GM11168 (cell line): ENCODE results near the gene AUNIP.
"Not testable (repeated sequence)": the region's sequence is repeated elsewhere in the genome, so short reads cannot be mapped to it uniquely, and the experiment has no call there.

ENCODE experiments used
- in situ Hi-C: fragments of 300-500 bp; cut with MboI; formaldehyde crosslinking; loops from one replicate; pipeline ENCODE4 v1.12.0; 2022; ENCODE audit warnings: low sequenced_read_pairs; ENCODE audit not compliant: unreplicated experiment

The AUNIP gene

DNA sequence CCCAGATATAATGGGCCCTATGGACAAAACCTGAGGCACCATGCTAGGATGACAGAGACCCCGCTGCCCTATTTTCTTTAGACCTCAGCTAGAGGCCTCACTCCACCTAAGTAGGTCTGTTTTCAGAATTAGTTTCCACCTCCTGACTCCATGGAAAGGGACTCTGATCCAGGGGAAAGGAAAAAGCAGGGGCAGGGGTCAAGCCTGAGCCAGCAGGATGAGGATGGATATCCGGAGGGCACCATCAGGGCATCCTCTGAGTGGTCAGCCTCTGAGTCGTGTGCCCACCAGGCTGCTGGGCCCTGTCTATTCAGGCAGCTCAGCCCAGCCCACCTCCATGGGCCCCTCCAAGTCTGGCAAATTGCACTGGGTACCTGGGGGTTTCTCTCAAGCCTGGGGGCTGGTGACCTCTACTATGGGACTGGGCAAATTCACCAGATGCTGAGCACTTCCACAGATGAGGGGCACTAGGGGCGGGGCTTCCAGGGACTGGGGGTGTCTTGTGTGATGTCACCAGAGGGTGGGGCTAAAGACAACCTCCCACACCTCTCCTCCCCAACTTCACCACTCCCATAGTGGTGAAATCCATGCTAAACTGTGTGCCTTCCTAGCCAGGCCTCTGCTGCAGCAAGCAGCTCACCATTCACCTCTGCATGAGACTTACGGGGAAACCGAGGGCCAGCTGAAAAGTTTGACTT lies 10.8 kb upstream of the AUNIP start:
- in situ Hi-C loops, result no loop called here

DNA sequence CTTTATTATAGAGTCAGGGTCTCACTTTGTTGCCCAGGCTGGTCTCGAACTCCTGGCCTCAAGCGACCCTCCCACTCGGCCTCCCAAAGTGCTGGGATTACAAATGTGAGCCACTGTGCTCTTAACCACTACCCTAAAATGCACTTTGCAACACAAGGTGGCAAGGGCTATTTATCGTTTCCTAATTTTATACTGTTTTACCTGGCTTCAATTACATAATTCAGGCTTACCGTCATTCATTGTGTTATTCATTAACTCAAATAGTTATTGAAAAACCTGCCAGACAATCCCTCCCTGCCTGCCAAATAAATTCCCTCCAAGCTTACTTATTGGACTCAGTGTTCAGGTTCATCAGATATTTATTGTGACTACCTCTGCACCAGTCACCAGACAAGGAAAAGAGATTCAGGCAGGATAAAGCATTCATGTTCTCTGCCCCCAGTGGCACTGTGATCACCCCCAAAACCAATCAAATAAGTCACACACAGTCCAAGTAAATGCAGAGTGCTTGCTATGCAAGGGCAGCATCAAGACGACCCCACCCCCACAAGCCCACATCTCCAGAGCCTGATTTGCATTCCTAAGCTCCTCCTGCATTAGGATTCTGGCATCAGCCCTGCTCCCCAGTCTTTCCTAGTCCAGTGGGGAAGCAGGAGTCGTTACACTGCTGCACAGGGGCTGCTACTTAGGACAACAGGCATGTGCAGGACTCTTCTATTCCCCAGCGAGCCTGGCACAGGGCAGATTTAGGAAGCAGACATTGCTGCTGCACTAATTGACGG lies 8.1 kb upstream of the AUNIP start:
- in situ Hi-C loops, result no loop called here

GRCh38 chr1:25866288-25866687 lies 7.0 kb upstream of the AUNIP start:
- in situ Hi-C loops, result no loop called here

GRCh38 chr1:25864434-25864833 lies 5.2 kb upstream of the AUNIP start:
- in situ Hi-C loops, result no loop called here

GRCh38 chr1:25863486-25864262 lies 4.4 kb upstream of the AUNIP start:
- in situ Hi-C loops, result no loop called here

DNA sequence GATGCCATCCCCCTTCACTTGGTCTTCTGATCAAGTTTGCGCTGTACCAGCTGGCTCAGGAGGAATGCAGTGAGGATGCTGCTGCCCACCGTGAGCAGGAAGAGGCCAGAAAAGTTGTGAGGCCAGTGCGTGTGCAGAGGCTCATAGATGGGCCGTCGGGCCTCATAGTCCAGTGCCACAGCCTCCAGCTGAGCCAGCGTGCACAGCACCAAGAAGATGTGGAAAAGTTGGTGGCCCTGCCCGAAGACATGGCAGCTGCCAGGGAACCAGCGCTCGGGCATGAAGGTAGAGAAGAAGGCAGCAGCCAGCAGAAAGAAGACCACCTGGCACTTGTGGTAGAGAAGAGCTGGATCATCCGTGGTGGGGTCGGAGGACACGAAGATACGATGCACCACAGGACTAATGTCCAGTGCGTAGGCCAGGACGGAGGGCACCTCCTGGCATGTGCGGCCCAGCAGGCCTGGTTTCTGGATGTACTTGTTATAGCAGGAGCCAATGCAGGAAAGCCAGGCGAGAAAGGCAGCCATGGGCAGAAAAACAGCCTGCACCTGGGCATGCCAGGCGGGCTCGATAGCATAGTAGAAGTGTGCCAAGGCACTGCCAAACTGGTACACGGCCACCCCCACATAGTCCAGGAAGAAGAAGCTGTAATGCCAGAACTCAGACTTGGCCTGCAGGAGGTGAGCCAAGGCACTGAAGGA lies 3.7 kb upstream of the AUNIP start:
- in situ Hi-C loops, result no loop called here

DNA sequence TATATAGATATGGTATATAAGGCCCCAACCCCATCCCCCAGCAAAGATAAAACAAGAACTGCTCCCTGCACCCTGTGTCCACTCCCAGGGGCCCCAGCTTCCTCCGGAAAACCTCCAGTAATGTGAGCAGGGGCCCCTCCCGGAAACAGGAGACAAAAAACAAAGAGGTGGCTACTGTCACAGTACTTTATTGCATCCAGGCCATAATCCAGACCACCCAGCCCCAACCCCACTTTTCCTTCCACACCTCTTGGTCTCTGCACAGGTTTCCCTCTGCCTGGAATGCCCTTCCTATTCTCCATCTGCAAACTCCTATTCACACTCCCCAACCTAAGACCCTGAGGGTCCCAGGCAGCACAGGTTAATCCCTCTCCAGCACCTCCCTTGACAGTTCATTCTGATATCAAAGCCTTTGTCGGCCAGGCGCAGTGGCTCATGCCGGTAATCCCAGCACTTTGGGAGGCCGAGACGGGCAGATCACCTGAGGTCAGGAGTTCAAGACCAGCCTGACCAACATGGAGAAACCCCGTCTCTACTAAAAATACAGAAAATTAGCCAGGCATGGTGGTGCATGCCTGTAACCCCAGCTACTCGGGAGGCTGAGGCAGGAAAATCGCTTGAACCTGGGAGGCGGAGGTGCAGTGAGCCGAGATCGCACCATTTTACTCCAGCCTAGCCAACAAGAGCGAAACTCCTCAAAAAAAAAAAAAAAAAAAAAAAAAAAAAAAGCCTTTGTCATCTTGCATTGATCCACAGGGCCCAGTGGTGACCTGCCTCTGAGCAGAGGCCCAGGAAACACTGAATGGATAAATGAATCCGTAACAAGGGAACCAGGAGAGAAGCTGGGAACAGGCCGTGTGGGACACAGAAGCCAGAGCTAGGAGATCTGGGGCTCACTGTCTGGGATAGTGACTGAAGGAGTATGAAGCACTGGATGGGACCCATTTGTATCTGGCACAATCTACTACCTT lies 2.3 kb upstream of the AUNIP start:
- in situ Hi-C loops, result no loop called here

GRCh38 chr1:25858494-25858893 lies 763 bp downstream of the AUNIP start:
- in situ Hi-C loops, result no loop called here

DNA sequence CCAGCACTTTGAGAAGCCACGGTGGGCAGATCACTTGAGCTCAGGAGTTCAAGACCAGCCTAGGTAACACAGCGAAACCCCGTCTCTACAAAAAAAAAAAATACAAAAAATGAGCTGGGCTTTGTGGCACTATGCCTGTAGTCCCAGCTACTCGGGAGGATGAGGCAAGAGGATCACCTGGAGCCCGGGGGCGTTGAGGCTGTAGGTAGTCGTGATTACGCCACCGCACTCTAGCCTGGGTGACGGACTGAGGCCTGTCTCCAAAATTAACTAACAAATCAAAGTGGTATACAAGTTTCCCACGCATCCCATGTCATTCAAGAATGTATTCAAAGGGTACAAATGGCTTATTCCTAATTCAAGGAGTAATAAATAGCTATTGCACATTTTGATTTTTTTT lies 2.4 kb downstream of the AUNIP start:
- in situ Hi-C loops, result no loop called here

DNA sequence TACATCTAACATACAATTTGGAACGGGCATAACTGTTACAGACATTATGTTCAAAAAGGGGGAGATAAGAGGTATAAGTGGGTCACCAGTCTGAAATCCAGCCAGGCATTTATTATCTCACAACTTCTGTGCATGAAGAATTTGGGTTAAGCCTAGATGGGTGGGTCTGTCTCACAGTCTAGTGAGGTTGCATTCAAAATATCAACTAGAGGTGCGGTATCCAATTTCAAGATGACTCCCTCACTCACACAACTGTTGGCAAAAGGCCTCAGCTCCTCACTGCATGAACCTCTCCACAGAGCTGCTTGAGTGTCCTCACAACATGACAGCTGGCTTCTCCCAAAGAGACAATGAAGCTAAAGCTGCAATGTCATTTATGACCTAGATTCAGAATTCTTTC lies 4.7 kb downstream of the AUNIP start:
- in situ Hi-C loops, result no loop called here

GRCh38 chr1:25848531-25848930 lies 10.7 kb downstream of the AUNIP start:
- in situ Hi-C loops, result no loop called here

DNA sequence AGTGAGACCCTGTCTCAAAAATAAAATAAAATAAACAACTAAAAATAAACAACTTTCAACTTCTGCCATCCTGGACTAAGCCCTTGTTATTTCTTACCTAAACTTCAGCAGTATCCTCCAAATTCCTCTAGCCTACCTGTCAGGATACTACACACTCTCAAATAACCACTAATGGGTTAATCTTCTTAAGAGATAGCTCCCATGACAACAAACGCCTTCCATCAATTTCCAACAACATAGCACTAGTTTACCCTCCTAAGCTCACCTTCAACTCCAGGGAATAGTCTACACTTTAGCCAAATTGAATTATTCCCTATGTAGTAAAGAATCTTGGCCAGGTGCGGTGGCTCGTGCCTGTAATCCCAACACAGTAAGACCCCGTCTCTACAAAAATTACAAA lies 11.3 kb downstream of the AUNIP start:
- in situ Hi-C loops, result no loop called here

- in situ Hi-C loops, result no loop called here
These were observed 13.6 kb downstream of the AUNIP start for GRCh38 chr1:25845664-25846063.

DNA sequence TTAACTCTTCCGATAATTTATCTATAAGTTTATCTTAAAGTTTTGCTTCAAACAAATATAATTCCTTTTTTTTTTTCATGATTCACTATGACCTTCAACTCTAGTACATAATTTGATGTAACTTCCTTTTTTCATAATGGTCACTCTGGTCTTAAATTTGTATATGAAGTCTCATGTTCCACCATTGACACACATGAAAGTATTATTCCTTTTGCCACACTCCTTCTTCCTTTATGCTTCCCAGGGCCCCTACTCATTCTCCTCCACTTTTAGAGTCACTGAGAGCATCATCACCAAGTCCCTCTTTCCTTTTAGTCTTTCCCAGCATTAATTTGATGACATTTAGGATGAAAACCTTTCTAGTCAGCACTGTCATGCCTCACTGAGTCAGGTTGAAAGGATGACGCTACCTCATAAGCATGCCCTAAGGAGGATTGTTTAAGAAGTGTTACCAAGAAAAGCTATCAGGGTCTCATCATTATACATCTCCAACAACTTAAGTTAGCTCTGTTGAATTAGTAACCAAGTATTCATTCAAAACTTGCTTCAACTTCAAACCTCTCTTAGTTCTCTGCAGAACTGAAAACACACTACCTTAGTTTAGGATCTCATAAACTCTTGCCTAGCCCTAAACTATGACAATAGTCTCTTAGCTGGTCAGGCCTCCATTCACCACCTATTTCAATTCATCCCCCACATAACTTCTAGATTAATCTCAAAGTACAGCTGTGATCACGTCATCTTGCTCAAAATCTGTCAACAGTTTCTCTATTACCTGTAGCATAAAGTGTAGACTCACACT lies 14.5 kb downstream of the AUNIP start:
- in situ Hi-C loops, result no loop called here

DNA sequence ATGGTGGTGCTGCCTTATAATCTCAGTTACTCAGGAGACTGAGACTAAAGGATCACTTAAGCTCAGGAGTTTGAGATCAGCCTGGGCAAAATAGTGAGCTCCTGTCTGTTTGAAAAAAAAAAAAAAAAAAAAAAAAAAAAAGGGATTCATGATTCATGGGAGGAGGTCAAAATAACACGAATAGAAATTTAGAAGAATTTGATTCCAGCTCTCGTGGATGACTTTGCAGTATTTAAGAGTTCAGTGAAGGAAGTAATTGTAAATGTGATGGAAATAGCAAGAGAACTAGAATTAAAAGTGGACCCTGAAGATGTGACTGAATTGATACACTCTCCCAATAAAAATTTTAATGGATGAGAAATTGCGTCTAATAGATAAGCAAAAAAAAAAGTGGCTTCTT lies 15.8 kb downstream of the AUNIP start:
- in situ Hi-C loops, result no loop called here

DNA sequence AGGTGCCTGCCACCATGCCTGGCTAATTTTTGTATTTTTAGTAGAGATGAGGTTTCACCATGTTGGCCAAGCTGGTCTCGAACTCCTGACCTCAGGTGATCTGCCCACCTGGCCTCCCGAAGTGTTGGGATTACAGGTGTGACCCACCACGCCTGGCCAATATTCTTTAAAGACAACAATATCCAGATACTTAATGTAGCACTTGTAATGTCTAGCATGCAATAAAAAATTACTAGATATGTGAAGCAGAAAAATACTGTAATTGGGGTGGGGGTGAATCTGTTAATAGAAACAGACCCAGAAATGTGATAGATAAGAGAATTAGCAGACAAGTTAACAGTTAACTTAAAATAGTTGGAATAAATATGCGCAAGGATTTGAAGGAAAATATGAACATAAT lies 19.4 kb downstream of the AUNIP start:
- in situ Hi-C loops, result not testable (repeated sequence)

GRCh38 chr1:25837262-25837875 lies 21.9 kb downstream of the AUNIP start:
- in situ Hi-C loops, result no loop called here

GRCh38 chr1:25836695-25837094 lies 22.6 kb downstream of the AUNIP start:
- in situ Hi-C loops, result no loop called here
